ENCODE measurements around the gene CFAP77. TPM values are rescaled to one million over a fixed set of nuclear protein-coding genes. Genes with fewer than 3 reads are reported as not detected.
A peak's percentile ranks its signal among the peaks of the same experiment; 100 is the strongest.

The CFAP77 gene
- polyA plus RNA-seq, 3 donors, result not detected

DNA sequence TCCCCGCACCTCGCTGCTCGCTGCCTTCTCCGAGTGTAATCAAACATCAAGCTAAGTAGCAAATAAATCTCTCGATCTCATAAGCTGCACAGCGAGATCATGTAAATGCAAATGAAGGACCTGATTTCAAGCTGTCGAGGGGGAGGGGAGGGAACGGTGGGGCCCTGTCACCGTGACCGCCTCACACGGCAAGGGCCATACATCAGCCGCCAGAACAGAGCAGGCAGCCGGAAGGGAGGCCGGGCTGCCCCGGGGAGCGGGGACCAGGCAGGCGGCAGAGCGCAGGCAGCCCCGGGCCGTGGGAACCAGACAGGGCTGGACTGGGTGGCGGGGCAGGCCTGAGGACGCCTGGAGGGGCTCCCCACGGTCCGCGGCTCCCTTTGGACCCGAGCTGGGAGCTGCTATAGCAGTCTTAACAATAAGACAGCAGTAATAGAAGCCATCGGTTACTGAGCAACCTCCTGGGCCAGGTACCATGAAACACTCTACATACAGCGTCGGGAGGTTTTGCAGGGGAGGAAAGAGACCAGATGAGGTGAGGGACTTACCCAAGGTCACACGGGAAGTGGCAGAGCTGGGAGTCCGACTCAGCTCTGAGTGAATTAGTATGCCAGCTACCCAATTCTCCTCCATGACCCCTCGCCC lies 76.8 kb downstream of the CFAP77 start:
- Histone ChIP-seq H3K4me1 (ENCODE audit: control insufficient read depth in 1 of 2, insufficient read depth in 2 of 2, low read length in 2 of 2) (no peaks in the 10 kb centered on the region), H3K9me3 (replicated peaks in 1 of 2; ENCODE audit: control insufficient read depth in 1 of 2, insufficient read depth in 1 of 2, low read length in 2 of 2) (peaks cover 0 to 4% of the 10 kb centered on the region in 2 donors), H3K79me2 (ENCODE audit: insufficient read depth, low read length) (no peaks in the 10 kb centered on the region), H3K36me3 (replicated peaks in 1 of 2; ENCODE audit: control insufficient read depth in 1 of 2, insufficient read depth in 2 of 2, low read length in 2 of 2) (no peaks in the 10 kb centered on the region), H3K27me3 (ENCODE audit: control insufficient read depth in 2 of 2, insufficient read depth in 2 of 2, low read length in 2 of 2) (peaks cover 19 to 31% of the 10 kb centered on the region in 2 donors), H4K20me1 (ENCODE audit: insufficient read depth, low read length) (no peaks in the 10 kb centered on the region), H3K4me3 (replicated peaks in 1 of 3; ENCODE audit: low read depth in 2 of 3, low read length in 3 of 3) (no peak overlapping the region), H3K27ac (ENCODE audit: low read depth in 1 of 2, low read length in 2 of 2) (no peak overlapping the region), H3K9ac (ENCODE audit: insufficient read depth, low read length, poor library complexity, severe bottlenecking) (no peak overlapping the region), H2AFZ (ENCODE audit: insufficient read depth, low read depth, low read length, poor library complexity, severe bottlenecking) (no peak overlapping the region), H3K4me2 (replicated peaks; ENCODE audit: extremely low read depth, low read length, poor library complexity, severe bottlenecking) (no peak overlapping the region)
- H3K9me3 Mint-ChIP-seq, result peaks cover 0 to 4% (median 0%) of the 10 kb centered on the region in 7 donors
- intact Hi-C loops (cut with micrococcal nuclease), result no loop called here
- H3K27ac Mint-ChIP-seq, result no peak overlapping the region
- peaks cover 45 to 71% (median 53%) of the 10 kb centered on the region in 3 donors for H3K27me3 Mint-ChIP-seq (ENCODE audit: low read depth in 3 of 3)
- no peak for DNase-seq
- peak overlapping the region in 1 of 2 donors; percentile 13 for H3K4me3 Mint-ChIP-seq
- 39% methylated on average over 28 of the region's 32 CpGs for WGBS (ENCODE audit: insufficient coverage)
- H3K36me3 Mint-ChIP-seq, result no peaks in the 10 kb centered on the region
- no peaks in the 10 kb centered on the region for H3K4me1 Mint-ChIP-seq
- TF ChIP-seq, protein P1, sequence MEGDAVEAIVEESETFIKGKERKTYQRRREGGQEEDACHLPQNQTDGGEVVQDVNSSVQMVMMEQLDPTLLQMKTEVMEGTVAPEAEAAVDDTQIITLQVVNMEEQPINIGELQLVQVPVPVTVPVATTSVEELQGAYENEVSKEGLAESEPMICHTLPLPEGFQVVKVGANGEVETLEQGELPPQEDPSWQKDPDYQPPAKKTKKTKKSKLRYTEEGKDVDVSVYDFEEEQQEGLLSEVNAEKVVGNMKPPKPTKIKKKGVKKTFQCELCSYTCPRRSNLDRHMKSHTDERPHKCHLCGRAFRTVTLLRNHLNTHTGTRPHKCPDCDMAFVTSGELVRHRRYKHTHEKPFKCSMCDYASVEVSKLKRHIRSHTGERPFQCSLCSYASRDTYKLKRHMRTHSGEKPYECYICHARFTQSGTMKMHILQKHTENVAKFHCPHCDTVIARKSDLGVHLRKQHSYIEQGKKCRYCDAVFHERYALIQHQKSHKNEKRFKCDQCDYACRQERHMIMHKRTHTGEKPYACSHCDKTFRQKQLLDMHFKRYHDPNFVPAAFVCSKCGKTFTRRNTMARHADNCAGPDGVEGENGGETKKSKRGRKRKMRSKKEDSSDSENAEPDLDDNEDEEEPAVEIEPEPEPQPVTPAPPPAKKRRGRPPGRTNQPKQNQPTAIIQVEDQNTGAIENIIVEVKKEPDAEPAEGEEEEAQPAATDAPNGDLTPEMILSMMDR (IDR thresholded peaks at IDR 0.05), result no peak

DNA sequence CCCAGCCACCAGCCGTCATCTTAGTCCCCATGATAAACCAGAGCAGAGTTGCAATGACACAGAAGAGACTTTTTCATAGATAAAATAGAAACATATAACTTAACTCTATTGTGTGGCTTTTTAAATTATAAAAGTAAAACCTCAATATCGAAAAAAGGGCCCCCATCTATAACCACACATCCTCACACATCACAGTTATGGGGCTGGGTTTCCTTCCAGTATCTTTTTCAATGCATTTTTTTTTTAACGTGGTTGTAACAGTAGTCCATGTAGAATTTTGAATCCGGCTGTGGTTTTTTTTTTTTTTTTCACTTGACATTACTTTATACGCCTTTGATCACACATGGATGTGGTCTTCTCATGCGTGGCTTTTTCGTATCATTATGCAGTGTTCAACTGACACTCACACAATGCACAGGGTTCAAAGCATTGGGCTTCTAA lies 77.4 kb downstream of the CFAP77 start:
- Histone ChIP-seq H4K20me1 (ENCODE audit: insufficient read depth, low read length) (no peaks in the 10 kb centered on the region), H3K36me3 (replicated peaks in 1 of 2; ENCODE audit: control insufficient read depth in 1 of 2, insufficient read depth in 2 of 2, low read length in 2 of 2) (no peaks in the 10 kb centered on the region), H3K4me3 (replicated peaks in 1 of 3; ENCODE audit: low read depth in 2 of 3, low read length in 3 of 3) (no peak overlapping the region), H3K27me3 (ENCODE audit: control insufficient read depth in 2 of 2, insufficient read depth in 2 of 2, low read length in 2 of 2) (peaks cover 19 to 31% of the 10 kb centered on the region in 2 donors), H3K9ac (ENCODE audit: insufficient read depth, low read length, poor library complexity, severe bottlenecking) (no peak overlapping the region), H3K4me2 (replicated peaks; ENCODE audit: extremely low read depth, low read length, poor library complexity, severe bottlenecking) (no peak overlapping the region), H3K79me2 (ENCODE audit: insufficient read depth, low read length) (no peaks in the 10 kb centered on the region), H3K4me1 (ENCODE audit: control insufficient read depth in 1 of 2, insufficient read depth in 2 of 2, low read length in 2 of 2) (no peaks in the 10 kb centered on the region), H3K27ac (ENCODE audit: low read depth in 1 of 2, low read length in 2 of 2) (no peak overlapping the region), H3K9me3 (replicated peaks in 1 of 2; ENCODE audit: control insufficient read depth in 1 of 2, insufficient read depth in 1 of 2, low read length in 2 of 2) (peaks cover 0 to 4% of the 10 kb centered on the region in 2 donors), H2AFZ (ENCODE audit: insufficient read depth, low read depth, low read length, poor library complexity, severe bottlenecking) (no peak overlapping the region)
- Mint-ChIP-seq H3K9me3 (peaks cover 0 to 4% (median 0%) of the 10 kb centered on the region in 7 donors), H3K27me3 (ENCODE audit: low read depth in 3 of 3) (peaks cover 45 to 69% (median 49%) of the 10 kb centered on the region in 3 donors), H3K4me3 (peak overlapping the region in 1 of 2 donors; percentile 11), H3K4me1 (no peaks in the 10 kb centered on the region), H3K27ac (no peak overlapping the region), H3K36me3 (no peaks in the 10 kb centered on the region)
- TF ChIP-seq, protein P1 (IDR thresholded peaks at IDR 0.05), result no peak
- no CpG with 5 or more reads among the region's 7 CpGs for WGBS (ENCODE audit: insufficient coverage)
- no peak for DNase-seq
- intact Hi-C loops (cut with micrococcal nuclease), result no loop called here
